Pancreas (tissue), 10 donors: ENCODE measurements around the gene HINFP. TPM values are rescaled to one million over a fixed set of nuclear protein-coding genes. Genes with fewer than 3 reads are reported as not detected.
A peak's percentile ranks its signal among the peaks of the same experiment; 100 is the strongest.

Source experiments
- ATAC-seq, 4 donors: fragments of 200-7000 bp; cut with Tn5 transposase; one replicate each; pipeline versions ENCODE4 v1.8.0 to v1.9.1; 2020; ENCODE audit warnings: mild to moderate bottlenecking in 4 of 4, moderate library complexity in 4 of 4
- DNase-seq, 6 donors: peaks; one replicate each; pipeline ENCODE4 v3.0.0-alpha.2; 2020
- FAIRE-seq: peaks from 2 replicates; lab custom pipeline; 2012; peaks lifted over from hg19 to GRCh38; lab: Jason Lieb, UNC
- H3K27ac ChIP-seq, 4 donors: fragments of 200-600 bp; sonication (generic); 1 replicate in 3 of 4; 2 replicates in 1 of 4; pipeline versions ENCODE4 v1.5.0 to v1.8.0; 2020
- H3K27me3 ChIP-seq, 4 donors: fragments of 200-600 bp; one replicate each; pipeline ENCODE4 v1.8.0; 2021
- H3K36me3 ChIP-seq, 3 donors: fragments of 200-600 bp; sonication (generic) in 1 of 3; one replicate each; pipeline versions ENCODE4 v1.5.0 to v1.8.0; 2020 to 2021
- H3K4me1 ChIP-seq, 3 donors: fragments of 200-600 bp; one replicate each; pipeline ENCODE4 v1.8.0; 2021
- H3K4me3 ChIP-seq, 4 donors: fragments of 200-600 bp; sonication (generic) in 2 of 4; one replicate each; pipeline versions ENCODE4 v1.5.0 to v1.8.0; 2020 to 2021
- H3K9me3 ChIP-seq, 4 donors: fragments of 200-600 bp; one replicate each; pipeline ENCODE4 v1.8.0; 2021
- CTCF ChIP-seq, 4 donors: fragments of 200-600 bp; sonication (generic) in 3 of 4; IDR thresholded peaks; one replicate each; pipeline versions ENCODE4 v1.5.0 to v1.8.0; 2021; ENCODE audit warnings: antibody characterized with exemption in 4 of 4
- WGBS, 2 donors: extraction: QIAGEN DNeasy Blood & Tissue Kit; methylation state at CpG; one replicate each; pipeline ENCODE4 v1.1.7; 2013; 5-methylcytosine and 5-hydroxymethylcytosine counted together
- intact Hi-C, 3 donors: fragments of 100-400 bp; cut with DNase I; formaldehyde crosslinking; loops; one replicate each; pipeline versions ENCODE4 v1.11.1 to v1.14.2; 2022
- polyA plus RNA-seq, 2 donors: library from polyadenylated mRNA; stranded (reverse); fragments of 200-250 nt; gene quantifications; one replicate each; pipeline ENCODE4 v1.2.3, GENCODE V29; 2013
- total RNA-seq, 6 donors: library from RNA; stranded (reverse); fragmentation: NEBNext Ultra II Directional in 4 of 6; extraction: Animal tissue kit (Norgen Biotek cat#: 25700) in 4 of 6; gene quantifications; one replicate each; pipeline versions ENCODE4 v1.2.1 to v1.2.4, GENCODE V29; 2021 to 2023
- donor health status: healthy with polysubstance abuse.
- donor health status: DM: no; HTN: no; CAD: no; lungs with moderate emphysema.
- donor health status: DM: no; HTN: no; CAD: no.
- donor health status: control.
- donor health status: control.
- donor health status: Bipolar disorder and iron deficiency.
- donor health status: DM: yes; HTN: yes; CAD: no.
- donor health status: DM: no; HTN: no; CAD: no.
- donor health status: DM: no; HTN: no; CAD: no.
- donor health status: DM: yes; HTN: yes; CAD: no.

Gene HINFP
- total and polyA plus RNA-seq, 8 donors, result 8.6 to 21.3 (median 13.3) TPM

GRCh38 chr11:119145551-119145950 lies 24.2 kb downstream of the HINFP start:
- Histone ChIP-seq H3K9me3 (no peaks in the 10 kb centered on the region), H3K4me3 (no peak overlapping the region), H3K27me3 (no peaks in the 10 kb centered on the region), H3K4me1 (no peaks in the 10 kb centered on the region), H3K36me3 (no peaks in the 10 kb centered on the region), H3K27ac (no peak overlapping the region)
- WGBS, 2 donors, result 29 to 33% methylated on average over 3 of the region's 3 CpGs
- no peak for DNase-seq
- TF ChIP-seq CTCF (IDR thresholded peaks at IDR 0.05), result no peak
- intact Hi-C loops, result no loop called here
- no peak for FAIRE-seq
- ATAC-seq, result no peak

DNA sequence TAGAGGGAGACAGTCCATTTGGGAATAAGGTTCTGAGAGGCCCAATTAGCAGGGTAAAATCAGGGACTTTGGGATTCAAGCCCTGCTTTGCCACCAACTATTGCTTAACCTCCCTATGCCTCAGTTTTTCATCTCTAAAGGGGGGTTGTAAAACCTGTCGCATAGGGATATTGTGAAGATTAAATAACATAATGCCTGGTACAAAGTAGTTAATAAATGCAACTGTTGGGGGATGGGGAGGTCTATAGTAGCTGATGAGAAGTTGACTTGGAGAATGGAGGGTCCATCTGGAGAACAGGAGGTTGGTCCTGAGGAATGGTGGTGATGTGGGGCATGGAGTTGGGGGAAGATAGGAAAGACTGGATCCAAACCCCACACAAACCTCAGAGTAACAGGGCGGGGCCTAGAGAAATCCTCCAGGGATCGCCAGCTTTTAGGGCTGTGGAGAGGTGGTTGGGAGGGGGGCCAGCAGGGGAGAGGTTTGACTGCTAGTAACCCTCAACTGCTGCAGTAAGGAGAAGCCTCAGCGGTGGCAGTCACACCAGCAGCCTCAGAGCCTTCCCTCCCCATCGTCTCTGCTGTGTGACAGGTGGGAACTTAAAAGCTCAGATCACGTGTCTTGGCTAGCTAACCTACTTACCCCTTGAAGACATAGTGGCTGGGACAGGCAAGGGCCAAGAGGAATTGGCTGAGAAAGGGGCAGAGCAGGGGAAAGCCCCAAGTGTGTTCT lies 26.4 kb downstream of the HINFP start:
- no peak for TF ChIP-seq CTCF (IDR thresholded peaks at IDR 0.05)
- ATAC-seq (no peak), DNase-seq (peak in 1 of 6 donors; percentile 18), FAIRE-seq (no peak)
- no peaks in the 10 kb centered on the region for H3K4me1 ChIP-seq
- no peak overlapping the region for H3K27ac ChIP-seq
- H3K27me3 ChIP-seq, result no peaks in the 10 kb centered on the region
- intact Hi-C loops, result no loop called here
- no peaks in the 10 kb centered on the region for H3K36me3 ChIP-seq
- no peaks in the 10 kb centered on the region for H3K9me3 ChIP-seq
- H3K4me3 ChIP-seq, result no peak overlapping the region
- WGBS, 2 donors, result 70 to 71% methylated on average over 6 of the region's 6 CpGs

- no peak for TF ChIP-seq CTCF (IDR thresholded peaks at IDR 0.05)
- no peaks in the 10 kb centered on the region for H3K9me3 ChIP-seq
- no peak for ATAC-seq
- DNase-seq, result no peak
- H3K36me3 ChIP-seq, result no peaks in the 10 kb centered on the region
- no peak overlapping the region for H3K27ac ChIP-seq
- intact Hi-C loops, result no loop called here
- FAIRE-seq, result no peak
- 1 to 2% methylated on average over 10 to 16 of the region's 16 CpGs for WGBS, 2 donors
- H3K4me3 ChIP-seq, result peak overlapping the region; percentile 38 to 65 (median 47)
- no peaks in the 10 kb centered on the region for H3K27me3 ChIP-seq
- no peaks in the 10 kb centered on the region for H3K4me1 ChIP-seq
Observed at GRCh38 chr11:119148720-119149017, 27.3 kb downstream of the HINFP start.

- ATAC-seq (peak; percentile 32 to 74 (median 57)), FAIRE-seq (no peak), DNase-seq (peak in 2 of 6 donors; percentile 72 to 73)
- peaks cover 0 to 3% (median 0%) of the 10 kb centered on the region in 4 donors for H3K27me3 ChIP-seq
- no peaks in the 10 kb centered on the region for H3K9me3 ChIP-seq
- H3K4me3 ChIP-seq, result peak within 1 kb of the TSS; percentile 38 to 65 (median 47)
- no peak for TF ChIP-seq CTCF (IDR thresholded peaks at IDR 0.05)
- H3K4me1 ChIP-seq, result no peaks in the 10 kb centered on the region
- H3K36me3 ChIP-seq, result no peaks in the 10 kb centered on the region
- no peak within 1 kb of the TSS for H3K27ac ChIP-seq
- intact Hi-C loops, result no loop called here
- WGBS, 2 donors, result 1% methylated on average over 34 to 73 of the region's 73 CpGs
Observed at GRCh38 chr11:119149018-119149785, 27.8 kb downstream of the HINFP start, which contains the start of gene ABCG4. Gene ABCG4 (plus strand): TSS chr11:119149052. CDS start chr11:119149966, 914 bp downstream.
